GM19324 (cell line): Measurements from ENCODE around the gene PLCB4.

Source experiments
- ATAC-seq: cut with Tn5 transposase; IDR thresholded peaks from one replicate; pipeline ENCODE4 v1.9.1; 2021; ENCODE audit warnings: mild to moderate bottlenecking, moderate library complexity; ENCODE audit not compliant: unreplicated experiment, low FRiP score

Gene PLCB4

DNA sequence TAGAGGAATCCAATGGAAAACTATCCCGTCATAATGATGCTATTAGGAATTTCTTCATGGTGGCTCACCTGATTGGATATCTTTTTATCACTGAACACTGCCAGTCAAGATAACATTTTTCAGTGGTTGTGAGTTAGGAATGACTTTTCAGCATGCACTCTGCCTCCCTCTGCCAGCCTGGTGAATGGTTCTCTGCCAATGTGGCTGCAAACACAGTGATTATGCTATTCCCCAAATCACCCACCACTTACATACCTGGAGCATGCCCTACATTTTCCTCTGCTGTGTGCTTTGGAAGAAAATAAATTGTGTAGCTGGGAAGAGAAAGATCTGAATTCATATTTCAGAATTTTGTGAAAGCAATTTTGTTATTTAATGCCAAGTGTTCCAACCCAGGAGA is 342.9 kb downstream of the PLCB4 start:
- ATAC-seq, result no peak

GRCh38 chr20:9412309-9412708 is 343.4 kb downstream of the PLCB4 start:
- peak; percentile 80 for ATAC-seq

DNA sequence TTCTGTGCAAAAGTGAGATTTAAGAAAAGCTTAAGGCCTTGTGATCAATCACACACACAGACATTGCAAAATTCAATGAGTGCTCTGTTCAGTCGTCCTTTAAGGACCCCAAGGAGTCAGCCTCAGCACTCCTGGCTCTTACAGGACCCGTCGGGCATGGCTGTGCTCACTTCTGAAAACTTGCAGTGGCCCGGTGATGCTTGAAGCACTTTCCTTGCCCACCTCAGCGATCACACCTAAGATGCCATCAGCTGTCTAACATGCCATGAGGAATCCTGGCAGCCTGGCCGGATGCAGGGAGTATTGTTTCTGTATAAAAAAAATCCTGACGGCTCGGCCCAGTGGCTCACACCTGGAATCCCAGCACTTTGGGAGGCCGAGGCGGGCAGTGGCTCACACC is 344.1 kb downstream of the PLCB4 start:
- no peak for ATAC-seq

- ATAC-seq, result no peak
Measured at GRCh38 chr20:9415426-9415825, 346.5 kb downstream of the PLCB4 start.

DNA sequence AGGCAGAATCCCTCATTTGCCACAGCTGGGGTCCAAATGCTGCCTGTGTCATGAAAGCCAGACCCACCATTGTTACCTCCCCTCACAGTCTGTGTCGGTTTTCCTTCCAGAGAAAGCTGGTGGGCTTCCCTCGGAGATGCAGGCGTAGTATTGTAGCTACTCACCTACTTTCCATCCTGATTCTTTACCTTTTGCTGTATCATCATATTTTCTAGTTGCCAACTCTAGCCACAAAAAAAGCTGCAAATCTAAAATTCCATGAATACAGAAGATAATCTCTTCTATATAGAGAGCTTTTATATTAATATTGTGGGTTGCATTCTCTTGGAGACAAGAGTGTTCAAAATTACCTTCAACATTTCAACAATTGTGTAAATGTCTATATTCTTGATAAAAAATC is 347.5 kb downstream of the PLCB4 start:
- ATAC-seq, result no peak

DNA sequence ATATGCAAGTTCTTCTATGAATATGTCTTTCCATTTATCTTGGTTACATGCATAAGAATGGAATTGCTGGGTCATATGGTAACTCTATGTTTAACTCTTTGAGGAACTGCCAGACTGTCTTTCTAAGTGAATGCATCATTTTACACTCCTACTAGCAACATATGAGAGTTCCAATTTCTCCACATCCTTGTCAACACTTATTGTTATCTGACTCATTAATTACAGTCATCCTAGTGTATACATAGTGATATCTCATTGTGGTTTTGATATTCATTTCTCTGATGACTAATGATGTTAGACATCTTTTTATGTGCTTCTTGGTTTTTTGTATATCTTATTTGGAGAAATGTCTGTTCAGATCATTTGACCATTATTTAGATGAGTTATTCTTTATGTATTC is 348.8 kb downstream of the PLCB4 start:
- ATAC-seq, result no peak

GRCh38 chr20:9422321-9423057 is 353.6 kb downstream of the PLCB4 start:
- no peak for ATAC-seq

DNA sequence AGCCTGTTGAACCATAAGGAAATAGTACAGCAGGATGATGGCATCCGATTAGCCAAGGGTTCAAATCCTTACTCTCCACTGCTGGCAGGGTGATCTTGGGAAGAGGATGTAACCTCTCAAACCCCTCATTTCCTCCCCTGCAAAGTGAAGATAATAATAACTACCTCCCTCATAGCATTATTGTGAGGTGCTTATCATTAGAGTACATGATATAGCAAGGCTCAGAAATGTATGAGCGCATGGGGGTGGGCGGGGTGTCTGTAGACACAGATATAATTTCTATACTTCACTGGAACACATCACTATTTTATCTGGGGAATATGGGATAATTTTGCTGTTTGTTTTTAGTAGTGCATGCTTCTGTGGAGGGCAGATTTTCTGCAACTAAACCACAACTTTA is 355.7 kb downstream of the PLCB4 start:
- ATAC-seq, result no peak

DNA sequence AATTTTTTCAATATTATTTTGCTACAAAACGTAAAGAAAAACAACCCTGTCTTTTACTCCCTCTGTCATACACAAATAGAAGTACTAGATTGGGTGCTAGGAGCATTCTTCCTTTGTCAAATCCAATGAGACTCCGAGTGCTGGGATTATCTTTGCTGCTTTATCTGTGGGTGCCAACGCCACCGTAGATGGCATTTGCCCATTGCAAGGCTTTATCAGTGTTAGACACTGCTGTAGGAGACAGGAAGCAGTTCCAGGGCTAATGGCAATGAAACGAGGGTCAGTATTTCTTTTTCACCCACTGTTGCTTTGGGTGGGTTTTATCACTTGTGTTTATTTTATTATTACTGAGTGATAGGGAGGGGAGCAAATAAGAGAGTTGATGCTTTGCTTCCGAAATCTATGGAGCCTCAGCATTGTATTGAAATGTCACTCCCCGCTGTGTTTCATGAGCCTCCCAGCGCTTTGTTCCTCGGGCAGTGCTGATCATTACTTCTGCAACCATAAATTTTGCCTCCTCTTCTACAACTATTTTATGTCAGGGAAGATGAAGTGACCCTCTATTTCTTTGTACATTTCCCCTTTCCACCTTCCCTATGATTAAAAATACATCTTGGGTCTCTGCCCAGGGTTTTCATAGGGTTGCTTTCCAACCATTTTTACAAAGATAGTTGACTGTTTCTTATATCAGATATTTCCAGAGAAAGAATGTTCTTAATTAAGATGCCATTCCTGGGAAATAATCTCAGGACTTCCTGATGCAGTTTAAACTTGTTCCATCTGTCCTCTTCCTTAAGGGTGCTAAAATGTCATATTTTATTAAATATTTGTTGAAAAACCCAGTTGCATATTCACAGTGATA is 358.8 kb downstream of the PLCB4 start:
- no peak for ATAC-seq

- ATAC-seq, result no peak
Measured at GRCh38 chr20:9428292-9428607, 359.4 kb downstream of the PLCB4 start.

GRCh38 chr20:9439806-9440205 is 370.9 kb downstream of the PLCB4 start:
- ATAC-seq, result no peak

- no peak for ATAC-seq
Measured at GRCh38 chr20:9440892-9441291, 372.0 kb downstream of the PLCB4 start.

- ATAC-seq, result peak; percentile 78
Measured at GRCh38 chr20:9441948-9442347, 373.1 kb downstream of the PLCB4 start.

DNA sequence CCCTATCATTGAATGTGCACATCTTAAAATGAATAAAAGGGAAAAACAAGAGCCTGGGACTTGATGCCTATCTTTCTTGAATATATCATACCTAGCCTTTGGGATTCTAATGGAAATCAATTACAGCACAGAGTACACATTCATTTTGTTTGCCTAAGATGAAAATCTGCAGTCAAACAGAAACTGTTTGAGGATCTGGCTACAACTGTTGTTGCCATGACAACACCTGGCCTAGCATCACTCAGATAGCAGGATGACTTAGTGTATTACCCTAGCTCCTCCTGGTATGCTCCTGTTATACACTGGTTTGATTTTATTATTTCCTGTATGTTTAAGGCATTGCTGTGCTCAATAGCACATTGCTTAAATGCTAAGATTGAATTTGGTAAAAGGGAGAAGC is 374.0 kb downstream of the PLCB4 start:
- peak; percentile 52 for ATAC-seq

- no peak for ATAC-seq
Measured at GRCh38 chr20:9444921-9445320, 376.0 kb downstream of the PLCB4 start.

- no peak for ATAC-seq
Measured at GRCh38 chr20:9447182-9447581, 378.3 kb downstream of the PLCB4 start.

DNA sequence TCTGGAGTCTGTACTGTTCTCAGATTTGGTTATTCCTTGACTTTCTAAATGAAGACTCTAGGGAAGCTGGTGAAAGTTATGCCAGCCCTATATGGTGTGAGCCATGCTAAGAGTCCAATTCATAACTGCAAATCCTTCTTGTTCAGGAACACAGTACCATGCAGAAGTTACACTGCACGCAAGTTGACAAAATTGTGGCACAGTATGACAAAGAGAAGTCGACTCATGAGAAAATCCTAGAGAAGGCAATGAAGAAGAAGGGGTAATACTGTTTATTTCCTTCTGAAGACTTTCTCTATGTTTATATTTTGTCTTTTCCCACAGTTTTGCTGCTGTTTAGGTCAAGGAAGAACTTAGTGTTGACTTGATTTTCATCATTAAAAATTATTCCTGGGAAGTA is 384.3 kb downstream of the PLCB4 start:
- no peak for ATAC-seq

- no peak for ATAC-seq
Measured at GRCh38 chr20:9454791-9455190, 385.9 kb downstream of the PLCB4 start.

DNA sequence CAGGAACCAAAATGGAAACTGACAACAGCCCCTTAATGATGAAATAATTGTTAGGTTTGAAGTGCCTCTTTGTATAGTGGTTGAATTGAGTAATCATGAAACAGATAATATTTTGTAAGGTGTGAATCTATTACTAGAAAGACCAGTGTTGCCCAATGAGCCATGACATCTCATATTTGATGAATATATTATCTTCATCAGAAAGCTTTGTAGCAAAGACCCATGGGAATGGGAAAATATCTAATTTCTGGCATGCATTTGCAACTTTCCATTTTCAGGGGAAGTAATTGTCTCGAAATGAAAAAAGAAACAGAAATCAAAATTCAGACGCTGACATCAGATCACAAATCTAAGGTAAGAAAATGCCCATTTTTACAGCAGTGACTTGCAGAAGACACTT is 388.2 kb downstream of the PLCB4 start:
- ATAC-seq, result no peak

DNA sequence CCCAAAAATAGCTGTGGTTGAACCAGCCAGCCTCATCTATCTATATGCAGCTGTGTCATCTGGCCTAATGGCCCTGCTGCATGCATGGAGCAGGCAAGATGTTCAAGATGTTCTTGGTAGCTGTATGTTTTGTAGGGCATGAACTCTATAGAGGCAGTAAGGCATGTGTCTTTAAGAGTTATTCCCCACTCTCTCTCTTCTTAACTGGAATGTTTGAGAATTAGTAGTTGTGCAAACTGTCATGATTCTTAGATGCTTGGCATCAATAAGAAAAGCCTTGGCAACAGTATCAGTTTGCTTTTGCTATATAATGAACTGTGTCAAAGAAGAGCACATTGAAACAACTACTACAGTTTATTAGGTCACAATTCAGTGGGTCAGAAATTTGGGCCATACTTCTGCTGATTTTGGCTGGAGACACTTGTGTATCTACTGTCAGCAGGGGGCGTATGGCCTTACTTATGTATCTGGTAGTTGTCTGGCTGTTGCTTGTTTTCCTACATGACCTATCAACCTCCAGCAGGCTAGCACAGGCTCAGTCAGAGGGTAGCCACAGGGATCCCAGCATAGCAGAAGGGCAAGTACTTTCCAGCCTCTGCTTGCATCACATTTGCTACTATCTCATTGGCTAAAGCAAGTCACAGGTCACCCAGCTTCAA is 389.4 kb downstream of the PLCB4 start:
- peak; percentile 72 for ATAC-seq

- no peak for ATAC-seq
Measured at GRCh38 chr20:9460518-9460917, 391.6 kb downstream of the PLCB4 start.

DNA sequence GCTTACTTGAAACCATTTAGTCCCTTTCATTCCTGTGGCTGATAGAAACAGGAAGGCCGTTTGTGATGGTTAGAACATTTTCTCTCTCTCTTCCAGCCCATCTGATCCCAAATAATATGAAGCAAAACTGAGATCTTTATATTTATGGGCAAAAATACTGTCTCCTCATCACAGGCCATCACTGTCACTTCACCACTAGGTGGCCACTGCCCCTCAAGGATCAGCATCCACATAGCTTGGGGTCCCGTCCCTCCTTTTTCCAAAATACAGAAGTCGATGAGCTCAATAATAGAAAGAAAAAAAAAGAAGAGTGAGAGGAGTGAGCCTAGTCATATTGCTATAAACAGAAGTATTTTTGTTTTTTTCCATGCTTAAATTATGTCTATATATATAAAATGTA is 399.1 kb downstream of the PLCB4 start:
- no peak for ATAC-seq
